DOHH2 (cell line): ENCODE measurements around the gene KRTAP12-2.

ENCODE experiments used
- CTCF ChIP-seq: fragments of 200-600 bp; sonication (generic); IDR thresholded peaks from one replicate; pipeline ENCODE4 v1.5.1; 2014; ENCODE audit warnings: antibody characterized with exemption, mild to moderate bottlenecking, low read depth, low read length; ENCODE audit not compliant: poor library complexity, severe bottlenecking
- EZH2phosphoT487 ChIP-seq: fragments of 200-600 bp; sonication (generic); IDR thresholded peaks from 2 replicates; pipeline ENCODE4 v1.6.1; 2017; ENCODE audit warnings: borderline replicate concordance, mild to moderate bottlenecking, antibody characterized with exemption, low read length, moderate library complexity, mixed read lengths

- TF ChIP-seq CTCF, result no peak
- no peak for TF ChIP-seq EZH2phosphoT487
These were observed 15.6 kb downstream of the KRTAP12-2 start for GRCh38 chr21:44650973-44651675.
